H1 (cell line): Measurements from ENCODE around the gene NDST4. TPM values are rescaled to one million over a fixed set of nuclear protein-coding genes. Genes with fewer than 3 reads are reported as not detected.

Source experiments
- CTCF ChIA-PET: fragments of 300-600 bp; sonication (Branson Sonifier 250); formaldehyde crosslinking; loops from one replicate; lab custom pipeline; 2021; ENCODE audit not compliant: partially characterized antibody; lab: Charles Lee
- POLR2A ChIA-PET: fragments of 300-600 bp; sonication (Branson Sonifier 250); formaldehyde crosslinking; loops from one replicate; lab custom pipeline; 2021; ENCODE audit warnings: inconsistent platforms; ENCODE audit not compliant: partially characterized antibody; lab: Charles Lee
- DNase-seq, 2 experiments: peaks; one replicate each; pipeline versions ENCODE4 v3.0.0 to v3.0.0-alpha.2; 2010 to 2022; ENCODE audit warnings: low spot score in 2 of 2, low read depth in 1 of 2, mixed read lengths in 1 of 2
- FAIRE-seq: peaks from 2 replicates; lab custom pipeline; 2011; peaks lifted over from hg19 to GRCh38; lab: Jason Lieb, UNC
- H2AFZ ChIP-seq: 2 replicates; pipeline ENCODE4 v1.8.1; 2012; ENCODE audit warnings: low read length, inconsistent platforms
- H2AK5ac ChIP-seq: 2 replicates; pipeline ENCODE4 v1.6.1; 2013; ENCODE audit warnings: low read depth, low read length
- H2BK120ac ChIP-seq: replicated peaks from 2 replicates; pipeline ENCODE3; 2013; ENCODE audit warnings: low read depth, low read length, inconsistent platforms
- H2BK12ac ChIP-seq: 2 replicates; pipeline ENCODE4 v1.6.1; 2013; ENCODE audit warnings: low read depth, low read length
- H2BK15ac ChIP-seq: 2 replicates; pipeline ENCODE4 v1.6.1; 2013; ENCODE audit warnings: low read length
- H2BK20ac ChIP-seq: 2 replicates; pipeline ENCODE4 v1.6.1; 2013; ENCODE audit warnings: low read length
- H2BK5ac ChIP-seq: 2 replicates; pipeline ENCODE4 v1.6.1; 2013; ENCODE audit warnings: low read depth, low read length
- H3K14ac ChIP-seq: 2 replicates; pipeline ENCODE4 v1.6.1; 2013; ENCODE audit warnings: inconsistent platforms; ENCODE audit not compliant: insufficient read length
- H3K18ac ChIP-seq: 2 replicates; pipeline ENCODE4 v1.6.1; 2013; ENCODE audit warnings: low read length; ENCODE audit errors: extremely low read depth
- H3K23ac ChIP-seq: 2 replicates; pipeline ENCODE4 v1.6.1; 2013; ENCODE audit warnings: inconsistent platforms; ENCODE audit not compliant: insufficient read length
- H3K23me2 ChIP-seq: 2 replicates; pipeline ENCODE4 v1.6.1; 2013; ENCODE audit warnings: low read depth, low read length
- H3K27ac ChIP-seq: 2 replicates; pipeline ENCODE4 v1.6.1; 2011; ENCODE audit warnings: low read depth, low read length, inconsistent platforms
- H3K27me3 ChIP-seq, 4 experiments: replicated peaks in 1 of 4; 1 replicate in 1 of 4; 2 replicates in 3 of 4; pipeline versions ENCODE4 v1.6.1 to v1.8.1; 2011 to 2013; ENCODE audit warnings: low read length in 3 of 4, mild to moderate bottlenecking in 3 of 4, inconsistent platforms in 2 of 4, mixed read lengths in 2 of 4, moderate library complexity in 1 of 4; ENCODE audit not compliant: control insufficient read depth in 3 of 4, insufficient read depth in 3 of 4; ENCODE audit errors: extremely low read depth in 1 of 4
- H3K36me3 ChIP-seq, 4 experiments: 2 replicates each; pipeline versions ENCODE4 v1.6.1 to v1.8.1; 2011 to 2013; ENCODE audit warnings: mild to moderate bottlenecking in 4 of 4, low read length in 3 of 4, moderate library complexity in 2 of 4, control low read depth in 1 of 4, inconsistent platforms in 1 of 4; ENCODE audit not compliant: insufficient read depth in 4 of 4, control insufficient read depth in 2 of 4
- H3K4ac ChIP-seq: replicated peaks from 2 replicates; pipeline ENCODE3; 2013; ENCODE audit warnings: low read length, low read depth, mixed read lengths, inconsistent platforms; ENCODE audit not compliant: insufficient read length
- H3K4me1 ChIP-seq, 4 experiments: replicated peaks in 1 of 4; 1 replicate in 1 of 4; 2 replicates in 3 of 4; pipeline versions ENCODE4 v1.6.1 to v1.8.1; 2011 to 2013; ENCODE audit warnings: low read length in 3 of 4, inconsistent platforms in 2 of 4, mixed read lengths in 1 of 4; ENCODE audit not compliant: insufficient read depth in 4 of 4, control insufficient read depth in 3 of 4
- H3K4me2 ChIP-seq, 2 experiments: 2 replicates each; pipeline versions ENCODE4 v1.6.1 to v1.8.1; 2011 to 2013; ENCODE audit warnings: low read depth in 2 of 2, low read length in 2 of 2, control low read depth in 1 of 2, inconsistent platforms in 1 of 2, mild to moderate bottlenecking in 1 of 2; ENCODE audit not compliant: insufficient read depth in 1 of 2
- H3K4me3 ChIP-seq, 4 experiments: fragments of 200-600, 300-600 bp in 1 of 4; sonication (generic), shearing (Covaris generic), sonication (Bioruptor Twin) in 1 of 4; 2 replicates each; pipeline versions ENCODE4 v1.5.1 to v1.8.1; 2011 to 2016; ENCODE audit warnings: low read length in 4 of 4, low read depth in 3 of 4, control low read depth in 2 of 4, inconsistent platforms in 2 of 4, mild to moderate bottlenecking in 2 of 4, mixed read lengths in 1 of 4, moderate library complexity in 1 of 4; ENCODE audit not compliant: insufficient read depth in 2 of 4; ENCODE audit errors: extremely low read depth in 1 of 4
- H3K56ac ChIP-seq: replicated peaks from 2 replicates; pipeline ENCODE3; 2013; ENCODE audit warnings: low read depth, mild to moderate bottlenecking, mixed read lengths, low read length, inconsistent platforms; ENCODE audit not compliant: insufficient read length
- H3K79me1 ChIP-seq: 2 replicates; pipeline ENCODE4 v1.6.1; 2013; ENCODE audit warnings: low read depth, low read length, control low read depth
- H3K79me2 ChIP-seq, 2 experiments: 2 replicates each; pipeline versions ENCODE4 v1.6.1 to v1.8.1; 2012 to 2013; ENCODE audit warnings: low read length in 2 of 2, mild to moderate bottlenecking in 2 of 2, inconsistent platforms in 1 of 2; ENCODE audit not compliant: insufficient read depth in 2 of 2, control insufficient read depth in 1 of 2
- H3K9ac ChIP-seq, 4 experiments: replicated peaks in 1 of 4; 1 replicate in 1 of 4; 2 replicates in 3 of 4; pipeline versions ENCODE4 v1.6.1 to v1.8.1; 2011 to 2013; ENCODE audit warnings: low read depth in 3 of 4, low read length in 3 of 4, control low read depth in 2 of 4, mild to moderate bottlenecking in 2 of 4, moderate library complexity in 2 of 4, inconsistent platforms in 1 of 4; ENCODE audit errors: extremely low read depth in 1 of 4
- H3K9me3 ChIP-seq, 2 experiments: 2 replicates each; pipeline versions ENCODE4 v1.6.1 to v1.8.1; 2012 to 2013; ENCODE audit warnings: mild to moderate bottlenecking in 2 of 2, moderate library complexity in 2 of 2, control low read depth in 1 of 2, inconsistent platforms in 1 of 2, low read depth in 1 of 2, low read length in 1 of 2, mixed read lengths in 1 of 2; ENCODE audit not compliant: insufficient read depth in 2 of 2
- H4K20me1 ChIP-seq, 2 experiments: replicated peaks in 1 of 2; 2 replicates each; pipeline versions ENCODE3 to v1.8.1; 2011 to 2013; ENCODE audit warnings: inconsistent platforms in 2 of 2, low read length in 2 of 2, mild to moderate bottlenecking in 1 of 2; ENCODE audit not compliant: insufficient read depth in 2 of 2, control insufficient read depth in 1 of 2
- H4K5ac ChIP-seq: 2 replicates; pipeline ENCODE4 v1.6.1; 2013; ENCODE audit warnings: low read length, low read depth, mixed read lengths, inconsistent platforms; ENCODE audit not compliant: insufficient read length
- H4K8ac ChIP-seq: 2 replicates; pipeline ENCODE4 v1.8.0; 2013; ENCODE audit warnings: mild to moderate bottlenecking, moderate library complexity, low read length, inconsistent platforms; ENCODE audit not compliant: insufficient read depth; ENCODE audit errors: extremely low read depth
- H4K91ac ChIP-seq: replicated peaks from 2 replicates; pipeline ENCODE3; 2013; ENCODE audit warnings: low read length, mixed read lengths, inconsistent platforms; ENCODE audit not compliant: insufficient read length
- CHD2 ChIP-seq: IDR thresholded peaks from 2 replicates; pipeline ENCODE4 v1.6.1; 2012; ENCODE audit warnings: low read length, improper control_type of control experiment
- CTBP2 ChIP-seq: IDR thresholded peaks from 2 replicates; pipeline ENCODE4 v1.7.0; 2011; ENCODE audit warnings: borderline replicate concordance, mild to moderate bottlenecking, moderate library complexity, mixed read lengths, low read length; ENCODE audit not compliant: insufficient read depth, insufficient read length
- CTCF ChIP-seq, 3 experiments: IDR thresholded peaks; 1 replicate in 2 of 3; 2 replicates in 1 of 3; pipeline versions ENCODE4 v1.5.1 to v1.6.1; 2011; ENCODE audit warnings: low read length in 3 of 3, mild to moderate bottlenecking in 3 of 3, inconsistent platforms in 2 of 3, low read depth in 1 of 3, moderate library complexity in 1 of 3; ENCODE audit not compliant: insufficient read depth in 1 of 3; ENCODE audit errors: control extremely low read depth in 1 of 3
- JUN ChIP-seq: IDR thresholded peaks from 2 replicates; pipeline ENCODE4 v1.6.1; 2011; ENCODE audit warnings: low read depth, mild to moderate bottlenecking, improper control_type of control experiment, low read length
- JUND ChIP-seq: IDR thresholded peaks from 2 replicates; pipeline ENCODE4 v1.6.1; 2011; ENCODE audit warnings: mild to moderate bottlenecking, improper control_type of control experiment, low read length
- KDM5A ChIP-seq: fragments of 200-600 bp; IDR thresholded peaks from 2 replicates; pipeline ENCODE4 v1.7.1; 2012; ENCODE audit warnings: mild to moderate bottlenecking, low read length, inconsistent platforms, mixed read lengths
- MAX ChIP-seq: IDR thresholded peaks from 2 replicates; pipeline ENCODE4 v1.6.1; 2012; ENCODE audit warnings: inconsistent platforms
- PHF8 ChIP-seq: fragments of 200-600 bp; sonication (generic); conservative IDR thresholded peaks from 2 replicates; pipeline ENCODE4 v1.7.1; 2012; ENCODE audit warnings: low read depth, mild to moderate bottlenecking, inconsistent platforms, low read length, moderate library complexity
- POLR2A ChIP-seq, 2 experiments: IDR thresholded peaks; 1 replicate in 1 of 2; 2 replicates in 1 of 2; pipeline ENCODE4 v1.6.1; 2011; ENCODE audit warnings: low read depth in 2 of 2, low read length in 2 of 2, mild to moderate bottlenecking in 2 of 2; ENCODE audit errors: control extremely low read depth in 1 of 2
- POU5F1 ChIP-seq: IDR thresholded peaks from 2 replicates; pipeline ENCODE4 v1.6.1; 2011; ENCODE audit warnings: low read depth, mild to moderate bottlenecking, low read length, moderate library complexity
- RBBP5 ChIP-seq: IDR thresholded peaks from 2 replicates; pipeline ENCODE4 v1.7.1; 2012; ENCODE audit warnings: low read depth, mild to moderate bottlenecking, inconsistent platforms, low read length, moderate library complexity, borderline replicate concordance
- TAF7 ChIP-seq: optimal IDR thresholded peaks from 2 replicates; pipeline ENCODE3; 2011; ENCODE audit warnings: low read depth, mild to moderate bottlenecking, inconsistent platforms, low read length, moderate library complexity, borderline replicate concordance
- WGBS, 2 experiments: shearing (Covaris generic) in 1 of 2; methylation state at CpG; one replicate each; pipeline versions ENCODE4 v1.1.6 to v1.1.7; 2013 to 2015; ENCODE audit warnings: low lambda C conversion rate in 2 of 2, mixed read lengths in 2 of 2, inconsistent platforms in 1 of 2, low coverage in 1 of 2, missing lambda C conversion rate in 1 of 2; ENCODE audit not compliant: insufficient replicate concordance in 2 of 2, insufficient coverage in 1 of 2, insufficient read length in 1 of 2; ENCODE audit errors: extremely low coverage in 1 of 2, missing lambda C conversion rate in 1 of 2; 5-methylcytosine and 5-hydroxymethylcytosine counted together
- polyA plus RNA-seq, 7 experiments: library from polyadenylated mRNA; depleted of rRNA in 3 of 7; stranded (reverse) in 5 of 7; unstranded in 2 of 7; fragments of >200 nt in 5 of 7; fragments of 200-250 nt in 2 of 7; gene quantifications; 1 replicate in 5 of 7; 2 replicates in 1 of 7; 4 replicates in 1 of 7; pipeline versions ENCODE4 v1.2.1 to v1.2.3, GENCODE V29; 2011 to 2013; ENCODE audit warnings: missing spikeins in 2 of 7, mixed read lengths in 2 of 7
- total RNA-seq: library from RNA; stranded (reverse); fragmentation: NEBNext Ultra II Directional; extraction: Animal tissue kit (Norgen Biotek cat#: 25700); gene quantifications from 2 replicates; pipeline ENCODE4 v1.2.1, GENCODE V29; 2021

NDST4 gene
- total and polyA plus RNA-seq, 2 of the 8 experiments (the other 6 are each of a cell fraction or from before 2014, with no cell fraction given) = 0.02 TPM; not detected in 1

GRCh38 chr4:115117651-115118050, 4.2 kb upstream of the NDST4 start:
- no peak overlapping the region for H2BK120ac ChIP-seq
- no peak overlapping the region for H3K4ac ChIP-seq
- no peaks in the 10 kb centered on the region for H3K36me3 ChIP-seq
- no peak overlapping the region for H2BK15ac ChIP-seq
- CTCF ChIA-PET = no interaction called here
- no peak overlapping the region for H3K23ac ChIP-seq
- FAIRE-seq = no peak
- no peaks in the 10 kb centered on the region for H3K27me3 ChIP-seq
- H3K9me3 ChIP-seq = no peaks in the 10 kb centered on the region
- no peak for DNase-seq
- no peak overlapping the region for H3K14ac ChIP-seq
- H3K4me1 ChIP-seq = no peaks in the 10 kb centered on the region; a peak in 1 of 7 replicates
- H2AK5ac ChIP-seq = no peak overlapping the region
- H2BK12ac ChIP-seq = no peak overlapping the region
- no peaks in the 10 kb centered on the region for H3K23me2 ChIP-seq
- no peak overlapping the region for H3K27ac ChIP-seq
- H3K18ac ChIP-seq = no peak overlapping the region
- H4K20me1 ChIP-seq = no peaks in the 10 kb centered on the region
- H2BK5ac ChIP-seq = no peak overlapping the region
- no peak overlapping the region for H3K4me3 ChIP-seq
- H3K4me2 ChIP-seq = no peak overlapping the region
- WGBS, 2 experiments = 86% methylated on average over 3 of the region's 3 CpGs; no CpG with 5 or more reads in 1 of the 2 experiments
- no peaks in the 10 kb centered on the region for H3K79me2 ChIP-seq
- H4K91ac ChIP-seq = no peak overlapping the region
- H3K9ac ChIP-seq = no peak overlapping the region
- H3K79me1 ChIP-seq = no peaks in the 10 kb centered on the region
- no peak overlapping the region for H2BK20ac ChIP-seq
- H4K5ac ChIP-seq = no peak overlapping the region
- no peak overlapping the region for H3K56ac ChIP-seq
- H2AFZ ChIP-seq = no peak overlapping the region
- POLR2A ChIA-PET = no interaction called here
- no peak overlapping the region for H4K8ac ChIP-seq
- TF ChIP-seq POU5F1 (no peak), PHF8 (no peak), RBBP5 (no peak), JUND (no peak), TAF7 (no peak), CHD2 (no peak), KDM5A (no peak), CTCF (IDR thresholded peaks at IDR 0.05; ENCODE audit: control extremely low read depth in 1 of 3, insufficient read depth in 1 of 3, low read depth in 1 of 3, low read length in 3 of 3) (no peak), POLR2A (IDR thresholded peaks at IDR 0.05; ENCODE audit: control extremely low read depth in 1 of 2, low read depth in 2 of 2, low read length in 2 of 2) (no peak), JUN (no peak), CTBP2 (no peak), MAX (no peak)
